D721Med (cell line): Measurements from ENCODE around the gene EHMT1.

ENCODE experiments used
- DNase-seq: peaks from one replicate; pipeline ENCODE4 v3.0.0; 2011; ENCODE audit warnings: low spot score; ENCODE audit not compliant: insufficient read length
- FAIRE-seq: peaks from 2 replicates; lab custom pipeline; 2011; peaks lifted over from hg19 to GRCh38; lab: Jason Lieb, UNC
- CTCF ChIP-seq: IDR thresholded peaks from 2 replicates; pipeline ENCODE4 v1.5.1; 2012; ENCODE audit warnings: mild to moderate bottlenecking, control low read depth; ENCODE audit not compliant: insufficient read depth; ENCODE audit errors: missing control alignments

Gene EHMT1

GRCh38 chr9:137668203-137668602, 49.4 kb downstream of the EHMT1 start:
- TF ChIP-seq CTCF = no peak
- FAIRE-seq = no peak

DNA sequence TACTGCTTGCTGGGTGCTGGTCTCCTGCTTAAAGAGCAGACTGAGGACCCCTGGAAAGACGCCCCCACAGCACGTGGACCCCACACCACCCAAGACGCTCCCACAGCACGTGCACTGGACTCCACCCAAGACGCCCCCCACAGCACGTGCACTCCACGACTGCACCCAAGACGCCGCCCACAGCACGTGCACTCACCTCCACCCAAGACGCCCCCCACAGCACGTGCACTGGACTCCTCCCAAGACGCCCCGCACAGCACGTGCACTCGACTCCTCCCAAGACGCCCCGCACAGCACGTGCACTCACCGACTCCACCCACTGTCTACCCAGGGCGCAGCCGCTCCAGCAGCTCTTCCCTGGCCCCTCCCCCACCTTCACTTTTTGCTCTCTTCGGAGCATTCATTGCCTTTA, 50.5 kb downstream of the EHMT1 start:
- no peak for FAIRE-seq
- TF ChIP-seq CTCF = no peak
- DNase-seq = no peak

More at GRCh38 chr9:137668203-137668602, 49.4 kb downstream of the EHMT1 start:
- DNase-seq = no peak

DNA sequence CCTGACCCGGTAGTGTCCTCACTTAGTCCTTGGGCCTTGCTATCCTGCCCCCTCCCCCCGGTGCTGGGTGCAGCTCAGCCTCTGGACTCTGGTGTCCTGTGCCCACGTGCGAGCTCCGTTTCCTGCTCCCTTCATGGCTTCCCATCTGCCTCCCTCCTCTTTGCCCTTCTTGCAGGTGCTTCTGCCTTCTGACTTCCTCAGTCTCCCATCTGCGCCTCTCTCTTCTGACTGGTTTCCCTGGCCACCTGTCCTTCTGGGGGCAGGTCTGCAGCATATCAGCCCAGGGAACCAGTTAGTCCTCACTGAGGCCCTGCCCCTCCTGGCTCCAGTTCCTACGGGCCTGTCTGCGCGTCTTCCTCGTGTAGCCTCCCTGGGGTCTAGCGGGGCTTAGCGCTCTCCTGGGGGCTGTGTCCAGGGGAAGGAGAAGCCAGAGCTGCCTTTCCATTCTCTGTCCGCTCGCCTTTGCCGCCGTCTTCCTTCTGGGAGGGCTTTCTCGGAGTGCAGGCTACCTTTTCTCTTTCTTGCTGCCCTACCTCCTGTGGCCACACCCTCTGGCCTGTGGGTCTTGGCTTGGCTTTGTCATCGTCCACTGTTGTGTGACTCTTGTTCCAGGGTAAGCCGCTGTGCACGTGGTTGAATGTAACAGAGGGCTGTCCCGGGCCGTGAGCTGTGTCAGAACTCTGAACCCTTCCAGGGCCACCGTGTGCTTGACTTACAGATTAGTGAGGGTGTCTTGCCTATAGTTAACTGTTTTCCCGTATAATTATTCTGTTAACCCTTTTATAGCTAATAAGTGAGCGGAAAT, 51.8 kb downstream of the EHMT1 start:
- FAIRE-seq (no peak), DNase-seq (no peak)
- no peak for TF ChIP-seq CTCF

- FAIRE-seq (no peak), DNase-seq (no peak)
- TF ChIP-seq CTCF = no peak
Observed at GRCh38 chr9:137671196-137671538, 52.4 kb downstream of the EHMT1 start.

- DNase-seq = no peak
- no peak for FAIRE-seq
- no peak for TF ChIP-seq CTCF
Observed at GRCh38 chr9:137671721-137672120, 52.9 kb downstream of the EHMT1 start.

GRCh38 chr9:137672907-137673791, 54.3 kb downstream of the EHMT1 start:
- peak; percentile 96 for TF ChIP-seq CTCF
- FAIRE-seq (no peak), DNase-seq (no peak)
